Endodermal cell (in vitro differentiated cells): ENCODE results near the gene POU4F1. TPM values are rescaled to one million over a fixed set of nuclear protein-coding genes. Genes with fewer than 3 reads are reported as not detected.
A peak's percentile ranks its signal among the peaks of the same experiment; 100 is the strongest.
"Not testable (repeated sequence)": the region's sequence is repeated elsewhere in the genome, so short reads cannot be mapped to it uniquely, and the experiment has no call there.

ENCODE experiments used
- DNase-seq: peaks from one replicate; pipeline ENCODE4 v3.0.0-alpha.2; 2017
- H3K27ac ChIP-seq: 2 replicates; pipeline ENCODE4 v1.5.1; 2013; ENCODE audit warnings: mild to moderate bottlenecking, low read depth, low read length, moderate library complexity
- H3K27me3 ChIP-seq: 2 replicates; pipeline ENCODE4 v1.6.1; 2013; ENCODE audit warnings: mild to moderate bottlenecking, low read length, moderate library complexity; ENCODE audit not compliant: insufficient read depth, control insufficient read depth, poor library complexity, severe bottlenecking
- H3K36me3 ChIP-seq: 2 replicates; pipeline ENCODE4 v1.7.0; 2013; ENCODE audit warnings: mild to moderate bottlenecking, low read length, moderate library complexity; ENCODE audit not compliant: control insufficient read depth, insufficient read depth
- H3K4me1 ChIP-seq: one replicate; pipeline ENCODE4 v1.7.0; 2013; ENCODE audit warnings: low read length; ENCODE audit not compliant: control insufficient read depth, insufficient read depth
- H3K4me3 ChIP-seq: 2 replicates; pipeline ENCODE4 v1.5.1; 2013; ENCODE audit warnings: mild to moderate bottlenecking, low read length, moderate library complexity
- H3K9ac ChIP-seq: 2 replicates; pipeline ENCODE4 v1.6.1; 2013; ENCODE audit warnings: mild to moderate bottlenecking, low read length, moderate library complexity; ENCODE audit not compliant: poor library complexity, severe bottlenecking; ENCODE audit errors: extremely low read depth
- H3K9me3 ChIP-seq: 2 replicates; pipeline ENCODE4 v1.6.1; 2013; ENCODE audit warnings: mild to moderate bottlenecking, low read length, moderate library complexity; ENCODE audit not compliant: control insufficient read depth
- H3K27ac Mint-ChIP-seq: 2 replicates; pipeline ENCODE4 v1.8.0; 2020; ENCODE audit warnings: mixed read lengths
- H3K27me3 Mint-ChIP-seq: 2 replicates; pipeline ENCODE4 v1.8.0; 2021; ENCODE audit warnings: mild to moderate bottlenecking, mixed read lengths; ENCODE audit not compliant: insufficient read depth
- H3K36me3 Mint-ChIP-seq: 2 replicates; pipeline ENCODE4 v1.8.0; 2020; ENCODE audit warnings: low read depth, mixed read lengths
- H3K4me1 Mint-ChIP-seq: 2 replicates; pipeline ENCODE4 v1.8.0; 2020; ENCODE audit warnings: mixed read lengths
- H3K4me3 Mint-ChIP-seq: 2 replicates; pipeline ENCODE4 v1.8.0; 2020; ENCODE audit warnings: mild to moderate bottlenecking, moderate library complexity, mixed read lengths
- H3K9me3 Mint-ChIP-seq: 2 replicates; pipeline ENCODE4 v1.8.0; 2020; ENCODE audit warnings: mild to moderate bottlenecking, mixed read lengths
- CTCF ChIP-seq: fragments of 200-600 bp; sonication (generic); conservative IDR thresholded peaks from 2 replicates; pipeline ENCODE4 v1.5.0; 2021; ENCODE audit warnings: antibody characterized with exemption, mild to moderate bottlenecking
- WGBS, 2 experiments: methylation state at CpG; one replicate each; pipeline versions ENCODE4 v1.1.5 to v1.1.7; 2013; ENCODE audit warnings: missing lambda C conversion rate in 2 of 2, mixed read lengths in 1 of 2; ENCODE audit not compliant: insufficient coverage in 1 of 2, insufficient read length in 1 of 2; 5-methylcytosine and 5-hydroxymethylcytosine counted together
- total RNA-seq, 2 donors: library from RNA; stranded (reverse); fragmentation: NEBNext Ultra II Directional in 1 of 2; extraction: Animal tissue kit (Norgen Biotek cat#: 25700) in 1 of 2; gene quantifications; 2 replicates in 1 of 2; 3 replicates in 1 of 2; pipeline ENCODE4 v1.2.1, GENCODE V29; 2021

Gene POU4F1
- total RNA-seq, 2 donors from 2014 or later = 0.11 to 0.15 TPM

- Mint-ChIP-seq H3K9me3 (no peaks in the 10 kb centered on the region), H3K4me1 (peaks cover 25% of the 10 kb centered on the region), H3K27ac (no peak overlapping the region), H3K27me3 (peaks cover 9% of the 10 kb centered on the region), H3K36me3 (peaks cover 3% of the 10 kb centered on the region), H3K4me3 (no peak overlapping the region)
- no peaks in the 10 kb centered on the region for H3K27me3 ChIP-seq
- H3K9ac ChIP-seq = no peak overlapping the region
- no peak for DNase-seq
- peaks cover 3% of the 10 kb centered on the region for H3K4me1 ChIP-seq
- WGBS, 2 experiments = 91 to 94% methylated on average over 2 to 3 of the region's 3 CpGs
- H3K4me3 ChIP-seq = no peak overlapping the region
- H3K9me3 ChIP-seq = peaks cover 8% of the 10 kb centered on the region
- H3K36me3 ChIP-seq = no peaks in the 10 kb centered on the region
- TF ChIP-seq CTCF = no peak
- H3K27ac ChIP-seq = no peak overlapping the region
These were observed 46.8 kb upstream of the POU4F1 start for GRCh38 chr13:78649997-78650716.

GRCh38 chr13:78647109-78647678, 43.8 kb upstream of the POU4F1 start:
- DNase-seq = peak; percentile 55

GRCh38 chr13:78638216-78638615, 34.9 kb upstream of the POU4F1 start:
- Mint-ChIP-seq H3K27me3 (no peaks in the 10 kb centered on the region), H3K9me3 (no peaks in the 10 kb centered on the region), H3K4me1 (no peaks in the 10 kb centered on the region), H3K27ac (no peak overlapping the region), H3K36me3 (peaks cover 54% of the 10 kb centered on the region), H3K4me3 (no peak overlapping the region)
- Histone ChIP-seq H3K36me3 (peaks cover 69% of the 10 kb centered on the region), H3K4me3 (no peak overlapping the region), H3K27me3 (no peaks in the 10 kb centered on the region), H3K9me3 (no peaks in the 10 kb centered on the region), H3K9ac (no peak overlapping the region), H3K27ac (no peak overlapping the region), H3K4me1 (no peaks in the 10 kb centered on the region)
- no peak for DNase-seq
- TF ChIP-seq CTCF = no peak
- 96 to 100% methylated on average over 1 to 3 of the region's 4 CpGs for WGBS, 2 experiments

More at GRCh38 chr13:78647109-78647678, 43.8 kb upstream of the POU4F1 start:
- H3K27ac Mint-ChIP-seq, H3K9me3 ChIP-seq, H3K4me3 ChIP-seq, H3K4me3 Mint-ChIP-seq, H3K4me1 ChIP-seq, H3K27ac ChIP-seq, H3K9ac ChIP-seq, H3K9me3 Mint-ChIP-seq, H3K27me3 Mint-ChIP-seq, H3K27me3 ChIP-seq: not testable (repeated sequence)
- Mint-ChIP-seq H3K4me1 (peaks cover 27% of the 10 kb centered on the region), H3K36me3 (peaks cover 16% of the 10 kb centered on the region)
- peaks cover 21% of the 10 kb centered on the region for H3K36me3 ChIP-seq
- 83% methylated on average over 5 to 10 of the region's 11 CpGs for WGBS, 2 experiments
